Measurements from ENCODE around the gene TRIM71.

TRIM71 gene

DNA sequence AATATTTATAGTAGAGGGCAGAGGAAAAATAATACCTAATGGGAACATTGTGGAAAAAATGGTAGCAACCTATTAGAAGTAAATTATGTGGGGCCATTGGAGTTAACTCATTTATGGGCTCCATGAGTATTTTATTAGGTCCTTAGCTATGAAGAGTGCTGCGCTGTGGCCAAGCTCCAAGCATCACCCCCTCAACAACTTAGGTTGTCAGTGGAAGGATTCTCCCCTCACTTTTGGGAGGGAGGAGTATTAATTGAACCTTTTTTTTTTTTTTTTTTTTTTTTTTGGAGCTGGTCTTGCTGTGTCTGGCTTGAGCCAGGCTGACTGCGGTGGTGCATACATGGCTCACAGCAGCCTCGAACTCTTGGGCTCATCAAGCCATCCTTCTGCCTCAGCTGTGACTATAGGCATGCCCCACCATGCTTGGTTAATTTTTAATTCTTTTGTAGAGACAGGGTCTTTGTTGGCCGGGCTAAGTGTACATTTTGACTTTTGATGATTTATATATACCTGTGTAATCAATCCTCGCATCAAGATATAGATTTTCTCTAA lies 45.2 kb downstream of the TRIM71 start:
- no peak for DNase-seq (ENCODE audit: low read depth in 3 of 3, low spot score in 1 of 3)

- no peak for DNase-seq (ENCODE audit: low read depth in 3 of 3, low spot score in 1 of 3)
Observed at GRCh38 chr3:32865383-32865782, 47.6 kb downstream of the TRIM71 start.

DNA sequence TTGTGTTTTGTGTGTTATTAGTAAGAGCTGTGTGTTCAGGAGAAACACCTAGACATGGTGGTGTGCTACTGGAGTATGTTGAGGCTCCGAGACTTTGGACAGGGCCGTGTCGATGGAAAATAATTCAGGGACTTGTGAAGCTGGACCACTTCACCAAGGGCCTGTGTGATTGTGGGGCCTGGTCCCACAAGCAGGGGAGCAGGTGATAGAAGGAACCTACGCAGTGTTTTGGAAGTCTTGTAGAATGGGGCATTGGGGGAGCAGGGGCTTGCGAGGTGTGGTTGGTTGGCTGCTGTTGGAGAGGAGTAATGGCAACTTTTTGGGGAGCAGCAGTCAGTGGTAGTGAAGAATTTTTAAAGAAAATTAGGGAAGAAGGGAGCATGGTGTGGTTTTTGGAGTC lies 48.7 kb downstream of the TRIM71 start:
- DNase-seq (ENCODE audit: low read depth in 3 of 3, low spot score in 1 of 3), result no peak

DNA sequence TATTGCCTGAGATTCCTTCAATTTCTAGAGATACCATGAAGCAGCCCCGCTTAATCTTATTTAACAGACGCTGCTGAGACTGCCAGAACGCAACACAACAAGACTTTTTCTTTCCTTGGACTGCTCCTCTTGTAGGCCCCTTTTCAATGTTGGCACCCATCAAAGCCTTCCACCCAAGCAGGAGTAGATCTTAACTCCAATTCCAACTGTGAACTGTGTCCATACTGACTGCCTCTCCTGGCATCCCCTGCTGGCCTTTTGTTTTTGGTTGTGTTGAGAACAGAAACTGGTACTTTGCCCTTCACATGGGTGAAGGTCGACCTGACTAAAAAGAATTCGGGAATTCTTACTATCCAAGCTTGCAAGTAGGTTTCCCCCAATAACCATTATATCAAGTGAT lies 50.2 kb downstream of the TRIM71 start:
- no peak for DNase-seq (ENCODE audit: low read depth in 3 of 3, low spot score in 1 of 3)

- DNase-seq (ENCODE audit: low read depth in 3 of 3, low spot score in 1 of 3), result no peak
Observed at GRCh38 chr3:32868719-32869512, 51.1 kb downstream of the TRIM71 start.

GRCh38 chr3:32869513-32870047 lies 51.8 kb downstream of the TRIM71 start:
- DNase-seq (ENCODE audit: low read depth in 3 of 3, low spot score in 1 of 3), result no peak

DNA sequence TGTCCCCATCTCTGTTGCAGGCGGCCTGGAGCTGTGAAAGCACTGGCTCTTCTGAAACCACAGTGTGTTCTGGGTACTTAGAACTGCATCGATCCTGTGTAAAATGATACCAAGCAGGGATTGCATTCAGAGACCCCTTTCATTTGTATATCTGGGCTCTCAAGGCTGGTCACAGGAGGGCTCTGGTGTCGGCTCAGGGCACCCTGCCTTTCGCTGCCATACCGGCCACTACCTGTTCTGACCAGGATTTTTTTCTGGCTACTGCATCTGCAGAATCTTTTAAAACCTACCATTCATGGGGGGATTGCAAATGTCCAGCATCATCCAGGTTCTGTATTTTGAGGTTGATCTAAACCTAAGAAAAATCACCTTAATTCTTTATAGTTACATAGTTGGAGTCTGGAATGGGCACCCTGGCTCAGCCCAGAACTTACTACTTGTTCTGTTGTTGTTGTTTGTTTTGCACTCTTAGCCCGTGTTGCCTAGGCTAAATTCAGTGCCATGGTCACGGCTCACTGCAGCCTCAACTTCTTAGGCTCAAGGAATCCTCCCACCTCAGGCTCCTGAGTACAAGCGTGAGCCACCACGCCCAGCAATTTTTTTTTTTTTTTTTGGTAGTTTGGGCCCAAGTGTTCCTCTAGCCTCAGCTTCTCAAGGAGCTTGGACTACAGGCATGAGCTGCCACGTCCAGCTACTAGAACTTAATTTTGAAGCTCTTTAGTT lies 52.7 kb downstream of the TRIM71 start:
- DNase-seq (ENCODE audit: low read depth in 3 of 3, low spot score in 1 of 3), result no peak

GRCh38 chr3:32871273-32871672 lies 53.5 kb downstream of the TRIM71 start:
- no peak for DNase-seq (ENCODE audit: low read depth in 3 of 3, low spot score in 1 of 3)

GRCh38 chr3:32872487-32873382 lies 54.9 kb downstream of the TRIM71 start:
- DNase-seq (ENCODE audit: low read depth in 3 of 3, low spot score in 1 of 3), result no peak

DNA sequence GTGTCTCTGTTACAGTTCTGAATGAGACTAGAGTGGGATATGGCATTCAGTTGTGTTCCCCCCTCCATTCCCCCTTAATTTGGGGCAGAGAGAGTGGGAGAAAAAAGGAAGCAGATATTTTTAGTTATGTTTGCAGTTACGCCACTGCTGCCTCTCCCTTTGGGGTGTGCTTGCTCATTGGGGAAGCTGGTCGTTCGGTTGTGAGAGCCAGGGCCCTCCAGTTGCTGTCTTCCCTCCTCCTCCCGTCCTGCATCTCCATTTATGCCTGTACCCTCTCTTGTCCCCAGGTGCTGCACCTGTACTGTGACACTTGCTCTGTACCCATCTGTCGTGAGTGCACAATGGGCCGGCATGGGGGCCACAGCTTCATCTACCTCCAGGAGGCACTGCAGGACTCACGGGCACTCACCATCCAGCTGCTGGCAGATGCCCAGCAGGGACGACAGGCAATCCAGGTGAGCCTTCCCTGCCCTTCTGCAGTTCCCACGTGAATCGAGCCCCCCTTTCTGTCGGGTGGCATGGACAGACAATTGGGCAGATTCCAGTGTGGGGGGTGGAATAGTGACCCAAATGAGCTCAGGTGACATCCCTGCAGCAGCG lies 55.8 kb downstream of the TRIM71 start:
- no peak for DNase-seq (ENCODE audit: low read depth in 3 of 3, low spot score in 1 of 3)

GRCh38 chr3:32876920-32877319 lies 59.1 kb downstream of the TRIM71 start:
- no peak for DNase-seq (ENCODE audit: low read depth in 3 of 3, low spot score in 1 of 3)

GRCh38 chr3:32877598-32877997 lies 59.8 kb downstream of the TRIM71 start:
- DNase-seq (ENCODE audit: low read depth in 3 of 3, low spot score in 1 of 3), result no peak

- no peak for DNase-seq (ENCODE audit: low read depth in 3 of 3, low spot score in 1 of 3)
Observed at GRCh38 chr3:32880225-32880624, 62.4 kb downstream of the TRIM71 start.

DNA sequence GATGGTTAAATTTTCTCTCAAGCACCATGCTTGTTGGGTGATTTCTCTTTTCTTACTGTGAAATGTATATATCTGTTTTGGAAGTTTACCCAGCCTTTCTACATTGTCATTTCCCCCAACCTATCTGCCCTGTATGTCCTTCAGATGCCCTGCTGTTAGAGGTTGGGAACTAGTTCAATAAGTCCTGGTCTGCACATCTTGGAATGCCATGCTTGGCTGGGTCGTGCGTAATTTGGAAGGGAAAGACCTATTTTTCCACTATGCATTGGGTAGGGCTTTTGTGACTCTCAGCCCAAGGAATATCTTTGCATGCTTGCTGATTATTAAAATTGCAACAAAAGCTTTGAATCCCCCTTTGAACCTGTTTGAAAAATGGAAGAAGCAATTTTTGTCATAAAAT lies 63.8 kb downstream of the TRIM71 start:
- no peak for DNase-seq (ENCODE audit: low read depth in 3 of 3, low spot score in 1 of 3)

GRCh38 chr3:32882189-32882588 lies 64.4 kb downstream of the TRIM71 start:
- no peak for DNase-seq (ENCODE audit: low read depth in 3 of 3, low spot score in 1 of 3)

DNA sequence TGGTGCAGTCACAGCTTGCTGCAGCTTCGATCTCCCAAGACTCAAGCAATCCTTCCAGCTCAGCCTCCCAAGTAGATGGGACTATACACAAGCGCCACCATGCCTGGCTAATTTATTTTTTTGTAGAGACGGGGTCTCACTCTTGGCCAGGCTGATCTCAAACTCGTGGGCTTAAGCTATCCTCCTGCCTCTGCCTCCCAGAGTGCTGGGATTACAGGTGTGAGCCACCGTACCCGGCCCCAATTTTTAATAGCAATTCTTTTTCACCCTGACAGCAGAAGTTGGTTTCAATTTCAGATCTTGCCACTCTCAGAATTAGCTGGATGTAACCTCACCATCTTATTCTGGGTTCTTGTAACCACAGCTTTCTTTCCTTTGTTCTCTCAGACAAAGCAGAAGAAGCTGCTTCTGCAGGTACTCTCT lies 64.8 kb downstream of the TRIM71 start:
- no peak for DNase-seq (ENCODE audit: low read depth in 3 of 3, low spot score in 1 of 3)

- no peak for DNase-seq (ENCODE audit: low read depth in 3 of 3, low spot score in 1 of 3)
Observed at GRCh38 chr3:32883817-32884216, 66.0 kb downstream of the TRIM71 start.

DNA sequence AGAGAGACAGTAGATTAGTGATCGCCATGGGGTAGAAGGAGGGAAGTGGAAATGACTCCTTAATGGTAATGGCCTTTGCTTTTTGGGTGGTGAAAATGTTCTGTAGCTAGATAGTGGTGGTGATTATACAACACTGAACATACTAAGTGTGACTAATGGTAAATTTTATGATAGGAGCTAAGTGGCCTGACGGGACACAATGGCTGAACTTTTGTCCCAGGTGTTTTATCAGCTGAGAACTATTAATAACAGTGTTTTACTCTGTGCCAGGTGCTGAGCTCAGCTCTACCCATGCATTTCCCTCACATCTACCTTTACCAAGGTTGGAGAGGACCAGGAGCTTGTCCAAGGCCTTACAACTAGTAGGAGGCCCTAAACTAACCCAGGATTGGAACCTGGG lies 66.8 kb downstream of the TRIM71 start:
- DNase-seq (ENCODE audit: low read depth in 3 of 3, low spot score in 1 of 3), result no peak

- no peak for DNase-seq (ENCODE audit: low read depth in 3 of 3, low spot score in 1 of 3)
Observed at GRCh38 chr3:32885283-32885901, 67.6 kb downstream of the TRIM71 start.

GRCh38 chr3:32886296-32886695 lies 68.5 kb downstream of the TRIM71 start:
- no peak for DNase-seq (ENCODE audit: low read depth in 3 of 3, low spot score in 1 of 3)

Measured in stimulated activated CD4-positive, alpha-beta T cell treated with anti-CD3 and anti-CD28 coated beads, TNF-alpha, amount 100 ng/mL, for 1 hour (primary cell).